Tibial artery (tissue), 4 donors: Measurements from ENCODE around the gene SGCA.

Experiments used
- DNase-seq, 2 donors: peaks; one replicate each; pipeline ENCODE4 v3.0.0-alpha.2; 2019
- H3K27ac ChIP-seq, 2 donors: fragments of 200-600 bp; sonication (generic) in 1 of 2; 1 replicate in 1 of 2; 2 replicates in 1 of 2; pipeline ENCODE4 v1.5.1; 2018 to 2019; ENCODE audit warnings: mild to moderate bottlenecking in 1 of 2
- H3K27me3 ChIP-seq, 2 donors: fragments of 200-600 bp; sonication (generic) in 1 of 2; one replicate each; pipeline versions ENCODE4 v1.5.1 to v1.6.0; 2016 to 2019
- H3K36me3 ChIP-seq, 3 donors: fragments of 200-600 bp; sonication (generic) in 2 of 3; one replicate each; pipeline ENCODE4 v1.5.1; 2016 to 2019; ENCODE audit warnings: mild to moderate bottlenecking in 2 of 3
- H3K4me1 ChIP-seq, 4 donors: fragments of 200-600 bp; sonication (generic) in 2 of 4; 1 replicate in 3 of 4; 2 replicates in 1 of 4; pipeline ENCODE4 v1.5.1; 2016 to 2019
- H3K4me3 ChIP-seq, 2 donors: fragments of 200-600 bp; sonication (generic) in 1 of 2; 1 replicate in 1 of 2; 2 replicates in 1 of 2; pipeline ENCODE4 v1.5.1; 2018 to 2019; ENCODE audit warnings: mild to moderate bottlenecking in 2 of 2
- H3K9me3 ChIP-seq, 3 donors: fragments of 200-600 bp; sonication (generic) in 1 of 3; one replicate each; pipeline ENCODE4 v1.5.1; 2016 to 2019
- CTCF ChIP-seq, 2 experiments: fragments of 200-600 bp in 1 of 2; fragments of 450-650 bp in 1 of 2; IDR thresholded peaks; one replicate each; pipeline ENCODE4 v1.5.1; 2017 to 2019; ENCODE audit warnings: antibody characterized with exemption in 2 of 2, mild to moderate bottlenecking in 1 of 2, moderate library complexity in 1 of 2
- intact Hi-C: fragments of 100-400 bp; cut with DNase I; formaldehyde crosslinking; loops from one replicate; pipeline ENCODE4 v1.15.0; 2023; ENCODE audit warnings: low total_unique reads

The SGCA gene

GRCh38 chr17:50214976-50215760, 49.4 kb downstream of the SGCA start:
- Histone ChIP-seq H3K4me3 (no peak overlapping the region), H3K27me3 (no peaks in the 10 kb centered on the region), H3K9me3 (no peaks in the 10 kb centered on the region), H3K27ac (peak overlapping the region; percentile 85 to 94), H3K36me3 (no peaks in the 10 kb centered on the region), H3K4me1 (peaks cover 0 to 81% (median 48%) of the 10 kb centered on the region in 4 donors)
- DNase-seq = peak in 1 of 2 donors; percentile 28
- no peak for TF ChIP-seq CTCF (IDR thresholded peaks at IDR 0.05)
- intact Hi-C loops = no loop called here

GRCh38 chr17:50217591-50217990, 51.8 kb downstream of the SGCA start:
- Histone ChIP-seq H3K27me3 (no peaks in the 10 kb centered on the region), H3K4me1 (peaks cover 9 to 82% (median 52%) of the 10 kb centered on the region in 4 donors), H3K27ac (peak overlapping the region; percentile 85 to 94), H3K4me3 (no peak overlapping the region), H3K36me3 (no peaks in the 10 kb centered on the region), H3K9me3 (no peaks in the 10 kb centered on the region)
- intact Hi-C loops = no loop called here
- no peak for TF ChIP-seq CTCF (IDR thresholded peaks at IDR 0.05)
- DNase-seq = no peak

- intact Hi-C loops = no loop called here
- no peak for DNase-seq
- H3K36me3 ChIP-seq = no peaks in the 10 kb centered on the region
- H3K9me3 ChIP-seq = no peaks in the 10 kb centered on the region
- no peaks in the 10 kb centered on the region for H3K27me3 ChIP-seq
- H3K4me1 ChIP-seq = peaks cover 9 to 87% (median 57%) of the 10 kb centered on the region in 4 donors
- no peak for TF ChIP-seq CTCF (IDR thresholded peaks at IDR 0.05)
- H3K4me3 ChIP-seq = no peak overlapping the region
- H3K27ac ChIP-seq = peak overlapping the region; percentile 85 to 94
These were observed 52.4 kb downstream of the SGCA start for GRCh38 chr17:50218071-50218759.

- Histone ChIP-seq H3K9me3 (no peaks in the 10 kb centered on the region), H3K27ac (peak overlapping the region; percentile 85 to 94), H3K4me3 (no peak overlapping the region), H3K36me3 (no peaks in the 10 kb centered on the region), H3K4me1 (peaks cover 9 to 89% (median 60%) of the 10 kb centered on the region in 4 donors), H3K27me3 (no peaks in the 10 kb centered on the region)
- no peak for DNase-seq
- intact Hi-C loops = no loop called here
- TF ChIP-seq CTCF (IDR thresholded peaks at IDR 0.05) = no peak
These were observed 53.0 kb downstream of the SGCA start for GRCh38 chr17:50218771-50219315.

- Histone ChIP-seq H3K27ac (peak overlapping the region; percentile 85 to 94), H3K9me3 (no peaks in the 10 kb centered on the region), H3K36me3 (no peaks in the 10 kb centered on the region), H3K27me3 (no peaks in the 10 kb centered on the region), H3K4me1 (peaks cover 9 to 85% (median 59%) of the 10 kb centered on the region in 4 donors), H3K4me3 (no peak overlapping the region)
- DNase-seq = no peak
- no peak for TF ChIP-seq CTCF (IDR thresholded peaks at IDR 0.05)
- intact Hi-C loops = no loop called here
These were observed 53.5 kb downstream of the SGCA start for GRCh38 chr17:50219342-50219741.
